Measurements from ENCODE around the gene WRAP73.

WRAP73 gene

GRCh38 chr1:3640121-3640837 is 9.6 kb downstream of the WRAP73 start:
- TF ChIP-seq, protein P1, sequence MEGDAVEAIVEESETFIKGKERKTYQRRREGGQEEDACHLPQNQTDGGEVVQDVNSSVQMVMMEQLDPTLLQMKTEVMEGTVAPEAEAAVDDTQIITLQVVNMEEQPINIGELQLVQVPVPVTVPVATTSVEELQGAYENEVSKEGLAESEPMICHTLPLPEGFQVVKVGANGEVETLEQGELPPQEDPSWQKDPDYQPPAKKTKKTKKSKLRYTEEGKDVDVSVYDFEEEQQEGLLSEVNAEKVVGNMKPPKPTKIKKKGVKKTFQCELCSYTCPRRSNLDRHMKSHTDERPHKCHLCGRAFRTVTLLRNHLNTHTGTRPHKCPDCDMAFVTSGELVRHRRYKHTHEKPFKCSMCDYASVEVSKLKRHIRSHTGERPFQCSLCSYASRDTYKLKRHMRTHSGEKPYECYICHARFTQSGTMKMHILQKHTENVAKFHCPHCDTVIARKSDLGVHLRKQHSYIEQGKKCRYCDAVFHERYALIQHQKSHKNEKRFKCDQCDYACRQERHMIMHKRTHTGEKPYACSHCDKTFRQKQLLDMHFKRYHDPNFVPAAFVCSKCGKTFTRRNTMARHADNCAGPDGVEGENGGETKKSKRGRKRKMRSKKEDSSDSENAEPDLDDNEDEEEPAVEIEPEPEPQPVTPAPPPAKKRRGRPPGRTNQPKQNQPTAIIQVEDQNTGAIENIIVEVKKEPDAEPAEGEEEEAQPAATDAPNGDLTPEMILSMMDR (IDR thresholded peaks at IDR 0.05; ENCODE audit: low read length, missing control alignments), result no peak
- DNase-seq (ENCODE audit: low read depth), result no peak
- H3K4me3 ChIP-seq (replicated peaks; ENCODE audit: low read depth, low read length), result no peak overlapping the region

DNA sequence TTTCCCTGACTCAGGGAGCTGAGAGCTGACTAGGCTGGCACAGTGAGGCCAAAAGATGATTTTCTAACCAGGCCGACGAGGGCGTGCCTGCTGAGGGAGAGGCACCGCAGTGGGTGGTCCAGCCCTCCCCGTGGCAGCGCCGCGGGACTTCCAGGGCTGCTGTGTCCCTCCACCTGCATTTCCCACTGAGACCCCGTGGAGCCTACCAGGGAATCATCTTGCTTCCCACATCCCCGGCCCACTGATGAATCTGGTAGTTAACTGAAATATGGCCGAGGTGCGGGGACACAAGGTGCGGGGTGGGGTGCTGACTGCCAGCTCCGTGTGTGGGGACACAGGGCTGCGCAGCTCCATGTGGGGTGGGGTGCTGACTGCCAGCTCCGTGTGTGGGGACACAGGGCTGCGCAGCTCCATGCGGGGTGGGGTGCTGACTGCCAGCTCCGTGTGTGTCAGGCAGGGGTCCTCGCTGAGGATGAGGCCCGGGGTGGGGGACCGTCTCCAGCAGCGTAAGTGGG is 10.4 kb downstream of the WRAP73 start:
- H3K4me3 ChIP-seq (replicated peaks; ENCODE audit: low read depth, low read length), result no peak overlapping the region
- no peak for DNase-seq (ENCODE audit: low read depth)
- TF ChIP-seq, protein P1 (IDR thresholded peaks at IDR 0.05; ENCODE audit: low read length, missing control alignments), result no peak

DNA sequence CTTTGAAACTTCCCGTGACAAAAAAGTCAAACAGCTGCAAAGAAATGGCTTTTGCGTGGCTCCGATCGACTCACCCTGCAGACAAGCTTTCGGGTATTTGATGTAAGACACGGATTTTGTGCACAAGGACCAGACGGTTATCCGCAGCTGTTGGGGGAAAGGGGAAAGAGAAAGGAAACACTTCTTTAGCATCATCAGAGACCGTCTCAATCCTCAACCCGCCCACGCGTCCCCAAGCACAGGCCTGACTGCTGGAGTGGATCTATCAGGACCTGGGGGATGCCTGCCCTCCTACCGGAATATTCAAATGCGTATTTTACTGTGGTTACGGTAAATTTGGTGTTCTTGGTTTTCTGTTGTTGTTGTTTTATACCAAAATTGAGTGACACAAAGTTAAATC is 11.2 kb downstream of the WRAP73 start:
- H3K4me3 ChIP-seq (replicated peaks; ENCODE audit: low read depth, low read length), result no peak overlapping the region
- no peak for DNase-seq (ENCODE audit: low read depth)
- TF ChIP-seq, protein P1 (IDR thresholded peaks at IDR 0.05; ENCODE audit: low read length, missing control alignments), result no peak

DNA sequence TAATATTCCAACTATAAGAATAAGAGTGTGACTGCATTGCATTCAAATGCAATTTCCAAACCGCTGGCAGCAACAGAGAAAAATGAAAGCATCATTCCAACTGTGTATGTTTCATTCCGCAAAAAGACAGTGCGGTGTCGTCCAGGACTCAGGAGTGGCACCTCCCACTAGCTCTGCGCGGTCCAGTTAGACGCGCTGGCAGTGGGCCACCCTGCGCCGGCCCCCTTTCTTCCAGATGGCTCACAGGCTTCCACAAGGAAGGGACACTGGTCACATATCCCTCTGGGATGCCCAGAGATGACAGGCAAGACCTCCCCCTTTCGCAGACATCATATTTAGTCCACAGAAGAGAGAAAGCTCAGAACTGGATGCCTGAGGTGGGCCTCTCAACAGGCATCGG is 11.9 kb downstream of the WRAP73 start:
- DNase-seq (ENCODE audit: low read depth), result no peak
- H3K4me3 ChIP-seq (replicated peaks; ENCODE audit: low read depth, low read length), result no peak overlapping the region
- TF ChIP-seq, protein P1 (IDR thresholded peaks at IDR 0.05; ENCODE audit: low read length, missing control alignments), result no peak

GRCh38 chr1:3636531-3636930 is 13.4 kb downstream of the WRAP73 start:
- DNase-seq (ENCODE audit: low read depth), result no peak
- no peak overlapping the region for H3K4me3 ChIP-seq (replicated peaks; ENCODE audit: low read depth, low read length)
- TF ChIP-seq, protein P1 (IDR thresholded peaks at IDR 0.05; ENCODE audit: low read length, missing control alignments), result no peak

GRCh38 chr1:3636080-3636479 is 13.8 kb downstream of the WRAP73 start:
- no peak for DNase-seq (ENCODE audit: low read depth)
- no peak overlapping the region for H3K4me3 ChIP-seq (replicated peaks; ENCODE audit: low read depth, low read length)
- TF ChIP-seq, protein P1 (IDR thresholded peaks at IDR 0.05; ENCODE audit: low read length, missing control alignments), result no peak
